Subcutaneous abdominal adipose tissue (tissue), 5 donors: Measurements from ENCODE around the gene SPINK7.
"Not testable (repeated sequence)": the region's sequence is repeated elsewhere in the genome, so short reads cannot be mapped to it uniquely, and the experiment has no call there.

Source experiments
- H3K27ac ChIP-seq: one replicate; pipeline ENCODE4 v1.7.0; 2013; ENCODE audit warnings: low read depth, mild to moderate bottlenecking, inconsistent platforms, low read length, moderate library complexity
- H3K27me3 ChIP-seq, 5 donors: one replicate each; pipeline ENCODE4 v1.7.0; 2013; ENCODE audit warnings: low read length in 5 of 5, inconsistent platforms in 1 of 5; ENCODE audit not compliant: control insufficient read depth in 5 of 5, insufficient read depth in 4 of 5
- H3K36me3 ChIP-seq, 5 donors: one replicate each; pipeline ENCODE4 v1.7.0; 2013; ENCODE audit warnings: low read length in 5 of 5; ENCODE audit not compliant: control insufficient read depth in 5 of 5, insufficient read depth in 5 of 5
- H3K4me1 ChIP-seq, 5 donors: one replicate each; pipeline ENCODE4 v1.7.0; 2013; ENCODE audit warnings: low read length in 5 of 5, mild to moderate bottlenecking in 3 of 5, moderate library complexity in 1 of 5; ENCODE audit not compliant: control insufficient read depth in 5 of 5, insufficient read depth in 5 of 5
- H3K4me3 ChIP-seq, 5 donors: one replicate each; pipeline ENCODE4 v1.7.0; 2013; ENCODE audit warnings: low read length in 5 of 5, low read depth in 1 of 5
- H3K9ac ChIP-seq, 5 donors: one replicate each; pipeline ENCODE4 v1.7.0; 2013; ENCODE audit warnings: low read length in 5 of 5, mild to moderate bottlenecking in 4 of 5, moderate library complexity in 3 of 5
- H3K9me3 ChIP-seq, 5 donors: one replicate each; pipeline ENCODE4 v1.7.0; 2013; ENCODE audit warnings: low read length in 5 of 5; ENCODE audit not compliant: control insufficient read depth in 5 of 5
- donor health status: healthy.
- donor health status: healthy.
- donor health status: healthy.
- donor health status: healthy.
- donor health status: healthy.

The SPINK7 gene

GRCh38 chr5:148312153-148312552, at the start of gene SPINK7:
SPINK7 (plus strand) TSS chr5:148312423; CDS start chr5:148312484, 61 bp downstream.
- no peaks in the 10 kb centered on the region for H3K27me3 ChIP-seq
- no peaks in the 10 kb centered on the region for H3K36me3 ChIP-seq
- H3K4me3 ChIP-seq: no peak within 1 kb of the TSS
- H3K27ac ChIP-seq: no peak within 1 kb of the TSS
- H3K4me1 ChIP-seq: no peaks in the 10 kb centered on the region
- peaks cover 0 to 7% (median 4%) of the 10 kb centered on the region in 5 donors for H3K9me3 ChIP-seq
- no peak within 1 kb of the TSS for H3K9ac ChIP-seq

- H3K36me3 ChIP-seq: no peaks in the 10 kb centered on the region
- H3K27ac ChIP-seq: no peak overlapping the region
- no peak overlapping the region for H3K9ac ChIP-seq
- no peaks in the 10 kb centered on the region for H3K27me3 ChIP-seq
- no peaks in the 10 kb centered on the region for H3K4me1 ChIP-seq
- H3K9me3 ChIP-seq: no peaks in the 10 kb centered on the region
- no peak overlapping the region for H3K4me3 ChIP-seq
Measured at GRCh38 chr5:148267962-148268361, 44.3 kb upstream of the SPINK7 start.

GRCh38 chr5:148268566-148268965, 43.7 kb upstream of the SPINK7 start, which contains the start of gene SPINK13:
SPINK13 (plus strand) TSS chr5:148268794; CDS start chr5:148270073, 1,279 bp downstream.
- Histone ChIP-seq H3K4me3 (no peak within 1 kb of the TSS), H3K9me3 (no peaks in the 10 kb centered on the region), H3K9ac (no peak within 1 kb of the TSS), H3K27ac (no peak within 1 kb of the TSS), H3K36me3 (no peaks in the 10 kb centered on the region), H3K27me3 (no peaks in the 10 kb centered on the region), H3K4me1 (no peaks in the 10 kb centered on the region)

- H3K27ac ChIP-seq, H3K27me3 ChIP-seq, H3K4me1 ChIP-seq, H3K4me3 ChIP-seq, H3K36me3 ChIP-seq, H3K9ac ChIP-seq, H3K9me3 ChIP-seq: not testable (repeated sequence)
Measured at GRCh38 chr5:148275129-148275528, 37.1 kb upstream of the SPINK7 start.

- H3K27me3 ChIP-seq, H3K27ac ChIP-seq, H3K4me1 ChIP-seq, H3K9ac ChIP-seq, H3K36me3 ChIP-seq, H3K4me3 ChIP-seq: not testable (repeated sequence)
- H3K9me3 ChIP-seq: peaks cover 0 to 14% (median 7%) of the 10 kb centered on the region in 5 donors
Measured at GRCh38 chr5:148280893-148281292, 31.3 kb upstream of the SPINK7 start.

- not testable (repeated sequence) for H3K27ac ChIP-seq, H3K4me1 ChIP-seq, H3K4me3 ChIP-seq, H3K27me3 ChIP-seq, H3K36me3 ChIP-seq, H3K9ac ChIP-seq
- peaks cover 0 to 14% (median 7%) of the 10 kb centered on the region in 5 donors for H3K9me3 ChIP-seq
Measured at GRCh38 chr5:148281336-148281735, 30.9 kb upstream of the SPINK7 start.

GRCh38 chr5:148290271-148291195, 21.7 kb upstream of the SPINK7 start:
- Histone ChIP-seq H3K4me3 (no peak overlapping the region), H3K9ac (no peak overlapping the region), H3K27me3 (no peaks in the 10 kb centered on the region), H3K4me1 (no peaks in the 10 kb centered on the region), H3K27ac (no peak overlapping the region), H3K9me3 (no peaks in the 10 kb centered on the region), H3K36me3 (no peaks in the 10 kb centered on the region)

GRCh38 chr5:148297731-148298130, 14.5 kb upstream of the SPINK7 start:
- H3K27ac ChIP-seq: no peak overlapping the region
- peaks cover 0 to 3% (median 0%) of the 10 kb centered on the region in 5 donors for H3K36me3 ChIP-seq
- H3K4me1 ChIP-seq: no peaks in the 10 kb centered on the region
- H3K9ac ChIP-seq: no peak overlapping the region
- H3K27me3 ChIP-seq: no peaks in the 10 kb centered on the region
- H3K4me3 ChIP-seq: no peak overlapping the region
- no peaks in the 10 kb centered on the region for H3K9me3 ChIP-seq

GRCh38 chr5:148306446-148306845, 5.8 kb upstream of the SPINK7 start:
- Histone ChIP-seq H3K9ac (no peak overlapping the region), H3K27ac (no peak overlapping the region), H3K4me1 (no peaks in the 10 kb centered on the region), H3K27me3 (no peaks in the 10 kb centered on the region), H3K4me3 (no peak overlapping the region), H3K36me3 (peaks cover 0 to 2% (median 0%) of the 10 kb centered on the region in 5 donors), H3K9me3 (peaks cover 0 to 7% (median 4%) of the 10 kb centered on the region in 5 donors)

- peaks cover 0 to 7% (median 4%) of the 10 kb centered on the region in 5 donors for H3K9me3 ChIP-seq
- no peaks in the 10 kb centered on the region for H3K4me1 ChIP-seq
- no peak overlapping the region for H3K9ac ChIP-seq
- H3K27ac ChIP-seq: no peak overlapping the region
- H3K27me3 ChIP-seq: no peaks in the 10 kb centered on the region
- H3K4me3 ChIP-seq: no peak overlapping the region
- H3K36me3 ChIP-seq: no peaks in the 10 kb centered on the region
Measured at GRCh38 chr5:148309019-148309418, 3.2 kb upstream of the SPINK7 start.
